ENCODE results near the gene HMGB2. TPM values are rescaled to one million over a fixed set of nuclear protein-coding genes. Genes with fewer than 3 reads are reported as not detected.

HMGB2 gene
- total and polyA plus RNA-seq, 8 donors = 4.0 to 29.0 (median 10.6) TPM

DNA sequence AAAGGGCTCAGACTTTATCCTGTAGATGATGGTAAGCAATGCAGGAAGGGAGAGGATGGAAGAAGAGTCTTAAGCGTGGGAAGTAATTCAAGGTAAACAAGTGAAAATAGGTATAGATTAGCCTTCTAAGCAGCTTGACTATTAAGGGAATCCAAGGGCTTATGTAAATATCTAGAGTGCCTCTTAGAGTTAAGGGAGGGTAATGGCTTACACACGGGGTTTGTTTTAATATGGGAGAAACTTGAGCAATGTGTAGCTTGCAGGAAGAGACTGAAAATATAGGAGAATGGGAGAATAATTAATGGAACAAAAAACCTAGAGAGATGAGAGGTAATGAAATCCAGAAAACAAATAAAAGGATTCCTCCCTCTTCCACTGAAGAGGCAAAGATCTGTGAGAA is 23.8 kb upstream of the HMGB2 start:
- no peak overlapping the region for H3K4me3 ChIP-seq
- FAIRE-seq (no peak), ATAC-seq (no peak), DNase-seq (no peak)
- TF ChIP-seq CTCF (IDR thresholded peaks at IDR 0.05) = no peak
- intact Hi-C loops (cut with DNase I) = no loop called here
- H3K9me3 ChIP-seq = no peaks in the 10 kb centered on the region
- no peaks in the 10 kb centered on the region for H3K27me3 ChIP-seq
- no peaks in the 10 kb centered on the region for H3K36me3 ChIP-seq
- H3K27ac ChIP-seq = no peak overlapping the region
- no peaks in the 10 kb centered on the region for H3K4me1 ChIP-seq
- 51 to 54% methylated on average over 2 of the region's 2 CpGs for WGBS, 2 donors

DNA sequence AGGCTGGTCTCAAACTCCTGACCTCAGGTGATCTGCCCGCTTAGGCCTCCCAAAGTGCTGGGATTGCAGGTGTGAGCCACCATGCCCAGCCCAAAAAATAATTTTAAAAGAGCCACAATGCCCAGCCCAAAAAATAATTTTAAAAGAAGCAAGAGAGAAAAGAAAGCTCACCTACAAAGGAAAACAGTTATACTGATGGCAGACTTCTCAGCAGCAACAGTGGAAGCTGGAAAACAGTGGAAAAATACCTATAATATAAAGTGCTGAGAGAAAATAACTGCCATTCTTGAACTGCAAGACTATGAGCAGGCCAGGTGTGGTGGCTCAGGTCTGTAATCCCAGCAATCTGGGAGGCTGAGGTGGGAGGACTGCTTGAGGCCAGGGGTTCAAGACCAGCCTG is 13.3 kb upstream of the HMGB2 start:
- no peak for ATAC-seq
- 91 to 97% methylated on average over 1 of the region's 1 CpG for WGBS, 2 donors
- H3K27ac ChIP-seq = no peak overlapping the region
- no peaks in the 10 kb centered on the region for H3K36me3 ChIP-seq
- no peak overlapping the region for H3K4me3 ChIP-seq
- no peaks in the 10 kb centered on the region for H3K27me3 ChIP-seq
- no peak for FAIRE-seq
- TF ChIP-seq CTCF (IDR thresholded peaks at IDR 0.05) = no peak
- no peaks in the 10 kb centered on the region for H3K4me1 ChIP-seq
- intact Hi-C loops (cut with DNase I) = no loop called here
- no peaks in the 10 kb centered on the region for H3K9me3 ChIP-seq
- no peak for DNase-seq

DNA sequence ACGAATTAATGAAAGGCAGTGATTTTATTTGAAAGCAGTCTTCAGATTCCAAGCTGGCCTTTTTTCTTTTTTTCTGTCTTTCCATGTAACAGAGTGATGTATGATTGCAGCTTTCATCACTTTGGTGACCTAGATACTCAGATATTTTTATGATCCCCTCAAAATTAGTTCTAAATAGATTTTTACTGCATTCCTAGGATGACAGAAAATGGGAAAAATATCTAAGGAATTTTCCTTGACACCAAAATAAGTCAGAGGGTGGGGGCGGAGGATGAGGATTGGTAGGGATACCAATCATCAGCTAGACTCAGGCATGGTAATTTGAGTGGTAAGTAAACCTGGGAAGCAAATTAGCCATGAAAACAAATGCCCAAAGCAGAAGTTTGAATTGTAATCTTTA is 11.9 kb upstream of the HMGB2 start:
- H3K27ac ChIP-seq = no peak overlapping the region
- FAIRE-seq = no peak
- ATAC-seq = no peak
- no peak overlapping the region for H3K4me3 ChIP-seq
- H3K9me3 ChIP-seq = no peaks in the 10 kb centered on the region
- no peaks in the 10 kb centered on the region for H3K4me1 ChIP-seq
- intact Hi-C loops (cut with DNase I) = no loop called here
- H3K27me3 ChIP-seq = no peaks in the 10 kb centered on the region
- no peak for DNase-seq
- TF ChIP-seq CTCF (IDR thresholded peaks at IDR 0.05) = no peak
- H3K36me3 ChIP-seq = no peaks in the 10 kb centered on the region
- 46 to 75% methylated on average over 2 of the region's 2 CpGs for WGBS, 2 donors

DNA sequence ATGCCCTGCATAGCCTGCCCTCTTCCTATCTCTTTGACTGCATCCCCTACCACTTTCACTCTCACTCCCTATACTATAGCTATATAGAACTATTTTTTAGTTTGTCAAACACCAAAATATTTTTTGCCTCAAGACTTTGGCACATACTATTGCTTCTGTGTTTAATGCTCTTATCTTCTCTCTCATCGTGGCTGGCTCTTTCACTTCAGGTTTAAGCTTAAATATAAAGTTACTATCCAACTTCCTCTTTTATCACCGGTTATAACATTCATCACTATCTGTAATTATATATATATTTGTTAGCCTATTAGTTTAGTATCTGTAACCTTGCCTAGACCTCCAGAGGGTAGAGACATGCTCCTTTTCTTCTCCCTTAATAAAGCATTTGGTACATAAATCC is 11.5 kb upstream of the HMGB2 start:
- 40 to 48% methylated on average over 2 of the region's 2 CpGs for WGBS, 2 donors
- TF ChIP-seq CTCF (IDR thresholded peaks at IDR 0.05) = no peak
- intact Hi-C loops (cut with DNase I) = no loop called here
- Histone ChIP-seq H3K4me1 (no peaks in the 10 kb centered on the region), H3K27ac (no peak overlapping the region), H3K9me3 (no peaks in the 10 kb centered on the region), H3K4me3 (no peak overlapping the region), H3K36me3 (no peaks in the 10 kb centered on the region), H3K27me3 (no peaks in the 10 kb centered on the region)
- ATAC-seq (no peak), FAIRE-seq (no peak), DNase-seq (no peak)

DNA sequence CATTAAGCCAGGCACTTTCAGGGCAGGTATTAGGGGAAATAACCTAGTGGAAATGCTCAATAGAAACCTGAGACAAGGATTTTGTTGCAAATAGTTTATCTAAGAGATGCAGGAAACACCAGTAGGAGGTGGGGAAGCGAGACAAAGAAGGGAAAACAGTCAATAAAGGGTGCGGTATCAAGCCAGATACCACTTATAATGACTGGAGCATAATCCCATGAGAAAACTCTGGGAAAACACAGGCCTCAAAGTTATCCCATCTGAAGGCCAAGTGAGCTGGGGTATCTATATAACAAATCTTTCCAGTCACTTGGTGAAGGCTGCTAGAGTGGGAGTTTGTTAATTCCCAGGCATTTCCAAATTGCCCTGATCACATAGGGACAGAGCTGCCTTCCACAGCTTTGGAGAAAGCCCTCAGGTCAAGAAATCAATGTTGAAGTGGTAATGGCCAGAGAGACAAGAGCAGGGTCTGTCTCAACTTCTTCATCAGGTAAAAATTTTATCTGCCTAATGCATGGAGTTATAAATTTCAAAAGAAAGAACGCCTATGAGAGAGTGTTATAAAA is 9.8 kb upstream of the HMGB2 start:
- no peaks in the 10 kb centered on the region for H3K36me3 ChIP-seq
- TF ChIP-seq CTCF (IDR thresholded peaks at IDR 0.05) = no peak
- no peaks in the 10 kb centered on the region for H3K27me3 ChIP-seq
- H3K27ac ChIP-seq = no peak overlapping the region
- H3K9me3 ChIP-seq = no peaks in the 10 kb centered on the region
- H3K4me3 ChIP-seq = no peak overlapping the region
- H3K4me1 ChIP-seq = peaks cover 0 to 4% (median 0%) of the 10 kb centered on the region in 3 donors
- 67 to 70% methylated on average over 3 of the region's 3 CpGs for WGBS, 2 donors
- DNase-seq = no peak
- intact Hi-C loops (cut with DNase I) = no loop called here
- FAIRE-seq = no peak
- no peak for ATAC-seq
